ENCODE data around the gene SUMO3. TPM values are rescaled to one million over a fixed set of nuclear protein-coding genes. Genes with fewer than 3 reads are reported as not detected.

The SUMO3 gene
- total and polyA plus RNA-seq, 2 of the 8 experiments (the other 6 are each of a cell fraction or from before 2014, with no cell fraction given) = 96.8 to 101 TPM

- Histone ChIP-seq H4K5ac (ENCODE audit: insufficient read length, low read depth, low read length) (no peak overlapping the region), H3K23ac (ENCODE audit: insufficient read length) (no peak overlapping the region), H2BK20ac (ENCODE audit: low read length) (no peak overlapping the region), H3K27ac (ENCODE audit: low read depth, low read length) (no peak overlapping the region), H2BK12ac (ENCODE audit: low read depth, low read length) (no peak overlapping the region; the same call in 1 of the 2 replicates), H2BK5ac (ENCODE audit: low read depth, low read length) (no peak overlapping the region), H3K9me3 (ENCODE audit: insufficient read depth in 2 of 2, low read depth in 1 of 2, low read length in 1 of 2) (no peaks in the 10 kb centered on the region), H2AK5ac (ENCODE audit: low read depth, low read length) (no peak overlapping the region), H3K56ac (replicated peaks; ENCODE audit: insufficient read length, low read depth, low read length) (no peak overlapping the region), H2BK120ac (replicated peaks; ENCODE audit: low read depth, low read length) (no peak overlapping the region), H3K36me3 (ENCODE audit: control insufficient read depth in 2 of 4, insufficient read depth in 4 of 4, low read length in 3 of 4) (peaks cover 0 to 35% (median 21%) of the 10 kb centered on the region in 4 experiments; a peak in 7 of 8 replicates), H3K23me2 (ENCODE audit: low read depth, low read length) (peaks cover 5% of the 10 kb centered on the region), H3K4me1 (replicated peaks in 1 of 4; ENCODE audit: control insufficient read depth in 3 of 4, insufficient read depth in 4 of 4, low read length in 3 of 4) (peaks cover 0 to 12% (median 1%) of the 10 kb centered on the region in 4 experiments; a peak in 3 of 7 replicates), H3K4me3 (ENCODE audit: extremely low read depth in 1 of 4, insufficient read depth in 2 of 4, low read depth in 3 of 4, low read length in 4 of 4) (peak overlapping the region; percentile 59 to 93 (median 80)), H4K8ac (ENCODE audit: extremely low read depth, insufficient read depth, low read length) (peak overlapping the region; percentile 45), H3K14ac (ENCODE audit: insufficient read length) (no peak overlapping the region), H3K9ac (replicated peaks in 1 of 4; ENCODE audit: extremely low read depth in 1 of 4, low read depth in 3 of 4, low read length in 3 of 4) (peak overlapping the region; percentile 25 to 67 (median 56)), H2AFZ (ENCODE audit: low read length) (no peak overlapping the region), H3K4ac (replicated peaks; ENCODE audit: insufficient read length, low read depth, low read length) (no peak overlapping the region), H4K20me1 (replicated peaks in 1 of 2; ENCODE audit: control insufficient read depth in 1 of 2, insufficient read depth in 2 of 2, low read length in 2 of 2) (peaks cover 8 to 11% of the 10 kb centered on the region in 2 experiments), H3K18ac (ENCODE audit: extremely low read depth, low read length) (no peak overlapping the region), H3K79me2 (ENCODE audit: control insufficient read depth in 1 of 2, insufficient read depth in 2 of 2, low read length in 2 of 2) (peaks cover 13 to 39% of the 10 kb centered on the region in 2 experiments), H4K91ac (replicated peaks; ENCODE audit: insufficient read length, low read length) (no peak overlapping the region), H3K79me1 (ENCODE audit: low read depth, low read length) (peaks cover 2% of the 10 kb centered on the region; the same call in 1 of the 2 replicates), H2BK15ac (ENCODE audit: low read length) (0 out of 2 replicates have a peak overlapping the region, but pooled peaks have one; percentile 47), H3K27me3 (replicated peaks in 1 of 4; ENCODE audit: control insufficient read depth in 3 of 4, extremely low read depth in 1 of 4, insufficient read depth in 3 of 4, low read length in 3 of 4) (no peaks in the 10 kb centered on the region), H3K4me2 (ENCODE audit: insufficient read depth in 1 of 2, low read depth in 2 of 2, low read length in 2 of 2) (peak overlapping the region; percentile 81 to 88)
- TF ChIP-seq RBBP5 (IDR thresholded peaks at IDR 0.05; ENCODE audit: borderline replicate concordance, low read depth, low read length) (0 out of 2 replicates have a peak, but pooled peaks have one; percentile 0), TAF1 (IDR thresholded peaks at IDR 0.05; ENCODE audit: low read depth, low read length) (0 out of 2 replicates have a peak, but pooled peaks have one; percentile 17), HDAC2 (IDR thresholded peaks at IDR 0.05; ENCODE audit: borderline replicate concordance in 1 of 2, low read depth in 2 of 2, low read length in 2 of 2) (no peak)
- ChIA-PET CTCF (ENCODE audit: partially characterized antibody) (interaction anchor here (0.6 to 2.5 kb wide), 7 partner anchors 9 to 307 kb away, joined by 3 to 8 read pairs (median 4); no protein-coding TSS in a partner anchor), POLR2A (ENCODE audit: partially characterized antibody) (interaction anchor here (0.6 to 8.0 kb wide), 12 partner anchors 8 to 302 kb away, joined by 3 to 72 read pairs (median 6); partner anchors contain the start of gene PTTG1IP)
- WGBS, 2 experiments (ENCODE audit: extremely low coverage in 1 of 2, insufficient coverage in 1 of 2, insufficient read length in 1 of 2, insufficient replicate concordance in 2 of 2, low coverage in 1 of 2, low lambda C conversion rate in 2 of 2, missing lambda C conversion rate in 1 of 2) = 39% methylated on average over 19 of the region's 32 CpGs; no CpG with 5 or more reads in 1 of the 2 experiments
- FAIRE-seq (no peak), DNase-seq (ENCODE audit: low read depth in 1 of 2, low spot score in 2 of 2) (no peak)
These were observed 15.3 kb downstream of the SUMO3 start for GRCh38 chr21:44802396-44803153.
